OCI-LY3 (cell line): ENCODE measurements around the gene SRSF7.

ENCODE experiments used
- H2AFZ ChIP-seq: fragments of 200-600, 300-600 bp; shearing (Covaris generic); 2 replicates; pipeline ENCODE4 v1.6.0; 2014; ENCODE audit warnings: antibody characterized with exemption, low read depth, low read length
- H3K27ac ChIP-seq: fragments of 200-600, 300-600 bp; sonication (generic); 2 replicates; pipeline ENCODE4 v1.5.1; 2014; ENCODE audit warnings: mild to moderate bottlenecking, low read length, moderate library complexity, mixed read lengths
- H3K27me3 ChIP-seq: fragments of 200-600, 300-600 bp; sonication (generic); 2 replicates; pipeline ENCODE4 v1.6.1; 2014; ENCODE audit warnings: low read depth, low read length, mixed read lengths
- H3K36me3 ChIP-seq: fragments of 200-600, 300-600 bp; sonication (generic); replicated peaks from 2 replicates; pipeline ENCODE3; 2014; ENCODE audit warnings: low read depth, low read length, mixed read lengths
- H3K4me1 ChIP-seq: fragments of 300-600, 200-600 bp; sonication (generic); 2 replicates; pipeline ENCODE4 v1.6.1; 2014; ENCODE audit warnings: low read length, mixed read lengths
- H3K4me2 ChIP-seq: fragments of 200-600, 300-600 bp; sonication (generic); 2 replicates; pipeline ENCODE4 v1.6.1; 2014; ENCODE audit warnings: low read length, mixed read lengths
- H3K4me3 ChIP-seq: fragments of 300-600, 200-600 bp; sonication (generic); 2 replicates; pipeline ENCODE4 v1.5.1; 2014; ENCODE audit warnings: antibody characterized with exemption, mild to moderate bottlenecking, low read length, moderate library complexity
- H3K79me2 ChIP-seq: fragments of 300-600, 200-600 bp; shearing (Covaris generic); 2 replicates; pipeline ENCODE4 v1.6.1; 2014; ENCODE audit warnings: mild to moderate bottlenecking, low read length, mixed read lengths
- H3K9ac ChIP-seq: fragments of 300-600, 200-600 bp; shearing (Covaris generic); 2 replicates; pipeline ENCODE4 v1.6.0; 2014; ENCODE audit warnings: mild to moderate bottlenecking, low read length, moderate library complexity
- H3K9me3 ChIP-seq: fragments of 200-600, 300-600 bp; shearing (Covaris generic); 2 replicates; pipeline ENCODE4 v1.6.1; 2014; ENCODE audit warnings: low read length, mixed read lengths; ENCODE audit not compliant: insufficient read depth
- H4K20me1 ChIP-seq: fragments of 200-600, 300-600 bp; sonication (generic); 2 replicates; pipeline ENCODE4 v1.6.1; 2016; ENCODE audit warnings: low read length, mixed read lengths; ENCODE audit not compliant: insufficient read depth
- CTCF ChIP-seq: fragments of 200-600, 300-600 bp; sonication (generic); IDR thresholded peaks from 2 replicates; pipeline ENCODE4 v1.5.1; 2014; ENCODE audit warnings: antibody characterized with exemption, low read length, low read depth
- EZH2phosphoT487 ChIP-seq: fragments of 200-600 bp; shearing (Covaris generic); IDR thresholded peaks from 2 replicates; pipeline ENCODE4 v1.6.1; 2018; ENCODE audit warnings: antibody characterized with exemption, mixed run types, low read depth

SRSF7 gene

DNA sequence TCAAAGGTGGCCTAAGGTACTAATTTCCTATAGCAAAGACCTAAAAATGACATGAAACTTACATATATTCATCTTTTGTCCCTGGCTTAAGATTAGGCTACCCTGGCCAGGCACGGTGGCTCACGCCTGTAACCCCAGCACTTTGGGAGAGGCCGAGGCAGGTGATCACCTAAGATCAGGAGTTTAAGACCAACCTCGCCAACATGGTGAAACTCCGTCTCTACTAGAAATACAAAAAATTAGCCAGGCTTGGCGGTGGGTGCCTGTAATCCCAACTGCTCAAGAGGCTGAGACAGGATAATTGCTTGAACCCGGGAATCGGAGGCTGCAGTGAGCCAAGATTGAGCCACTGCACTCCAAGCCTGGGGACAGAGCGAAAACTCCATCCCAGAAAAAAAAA is 5.9 kb downstream of the SRSF7 start:
- Histone ChIP-seq H3K9ac (no peak overlapping the region), H3K4me2 (no peak overlapping the region), H3K36me3 (peaks cover 80% of the 10 kb centered on the region), H3K27me3 (no peaks in the 10 kb centered on the region), H2AFZ (no peak overlapping the region), H3K79me2 (peaks cover 77% of the 10 kb centered on the region), H3K9me3 (no peaks in the 10 kb centered on the region), H3K27ac (no peak overlapping the region), H3K4me1 (peaks cover 37% of the 10 kb centered on the region), H4K20me1 (peaks cover 93% of the 10 kb centered on the region), H3K4me3 (no peak overlapping the region)
- TF ChIP-seq EZH2phosphoT487 (no peak), CTCF (no peak)

GRCh38 chr2:38744399-38744780 is 6.8 kb downstream of the SRSF7 start:
- H3K9me3 ChIP-seq = no peaks in the 10 kb centered on the region
- no peak for TF ChIP-seq EZH2phosphoT487
- no peak for TF ChIP-seq CTCF
- H3K27ac ChIP-seq = no peak overlapping the region
- peaks cover 84% of the 10 kb centered on the region for H4K20me1 ChIP-seq
- H3K4me3 ChIP-seq = no peak overlapping the region
- no peak overlapping the region for H3K4me2 ChIP-seq
- H3K79me2 ChIP-seq = peaks cover 72% of the 10 kb centered on the region
- H2AFZ ChIP-seq = no peak overlapping the region
- peaks cover 77% of the 10 kb centered on the region for H3K36me3 ChIP-seq
- no peaks in the 10 kb centered on the region for H3K27me3 ChIP-seq
- H3K4me1 ChIP-seq = peaks cover 36% of the 10 kb centered on the region
- no peak overlapping the region for H3K9ac ChIP-seq

GRCh38 chr2:38743672-38744398 is 7.3 kb downstream of the SRSF7 start:
- Histone ChIP-seq H3K36me3 (peaks cover 72% of the 10 kb centered on the region), H3K9me3 (no peaks in the 10 kb centered on the region), H3K4me3 (no peak overlapping the region), H3K9ac (no peak overlapping the region), H3K4me1 (peaks cover 30% of the 10 kb centered on the region), H3K27me3 (no peaks in the 10 kb centered on the region), H3K4me2 (no peak overlapping the region), H2AFZ (no peak overlapping the region), H3K79me2 (peaks cover 66% of the 10 kb centered on the region), H4K20me1 (peaks cover 79% of the 10 kb centered on the region), H3K27ac (no peak overlapping the region)
- no peak for TF ChIP-seq EZH2phosphoT487
- TF ChIP-seq CTCF = no peak

DNA sequence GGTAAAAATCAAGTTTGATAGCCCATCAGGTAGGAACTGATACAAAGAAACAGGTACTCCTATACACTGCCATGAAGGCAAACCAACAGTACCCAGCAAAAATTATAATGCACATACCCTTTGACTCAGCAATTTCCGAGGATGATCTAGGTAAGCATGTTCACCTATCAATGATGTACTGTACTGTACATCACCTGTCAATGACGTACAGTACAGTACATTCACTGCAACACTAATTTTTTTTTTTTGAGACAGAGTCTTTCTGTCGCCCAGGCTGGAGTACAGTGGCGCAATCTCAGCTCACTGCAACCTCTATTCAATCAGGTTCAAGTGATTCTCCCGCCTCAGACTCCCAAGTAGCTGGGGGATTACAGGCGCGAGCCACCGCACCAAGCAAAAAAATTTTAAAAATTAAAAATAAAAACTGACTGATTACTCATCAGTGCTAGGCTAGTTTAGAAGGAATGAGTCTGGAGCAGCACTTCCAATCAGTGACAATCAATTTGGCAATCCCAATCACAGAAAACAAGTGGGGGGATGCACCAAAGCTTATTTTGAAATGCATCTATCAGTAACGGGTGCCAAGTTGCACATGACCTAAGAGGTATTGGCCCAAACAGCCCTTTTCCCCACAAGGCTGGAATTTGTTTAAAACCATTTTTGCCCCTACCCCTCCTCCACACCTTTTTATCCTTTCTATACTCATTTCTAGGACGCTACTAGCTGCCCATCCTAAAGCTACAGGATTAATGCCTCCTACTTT is 8.2 kb downstream of the SRSF7 start:
- Histone ChIP-seq H2AFZ (no peak overlapping the region), H3K27me3 (no peaks in the 10 kb centered on the region), H3K79me2 (peaks cover 58% of the 10 kb centered on the region), H3K4me2 (no peak overlapping the region), H3K9me3 (no peaks in the 10 kb centered on the region), H3K4me3 (no peak overlapping the region), H3K36me3 (peaks cover 67% of the 10 kb centered on the region), H3K27ac (no peak overlapping the region), H4K20me1 (peaks cover 70% of the 10 kb centered on the region), H3K9ac (no peak overlapping the region), H3K4me1 (peaks cover 22% of the 10 kb centered on the region)
- TF ChIP-seq EZH2phosphoT487 = no peak
- TF ChIP-seq CTCF = no peak
